KBM-7 (cell line): Measurements from ENCODE around the gene RAE1.

Source experiments
- DNase-seq: peaks from one replicate; pipeline ENCODE4 v3.0.0-alpha.2; 2015
- in situ Hi-C: fragments of 300-500 bp; cut with MboI; formaldehyde crosslinking; loops from 2 replicates; pipeline ENCODE4 v1.14.3; 2020; ENCODE audit warnings: low sequenced_read_pairs, low pct_unique_long_range_greater_than_20kb, mixed read lengths

RAE1 gene, protein sequence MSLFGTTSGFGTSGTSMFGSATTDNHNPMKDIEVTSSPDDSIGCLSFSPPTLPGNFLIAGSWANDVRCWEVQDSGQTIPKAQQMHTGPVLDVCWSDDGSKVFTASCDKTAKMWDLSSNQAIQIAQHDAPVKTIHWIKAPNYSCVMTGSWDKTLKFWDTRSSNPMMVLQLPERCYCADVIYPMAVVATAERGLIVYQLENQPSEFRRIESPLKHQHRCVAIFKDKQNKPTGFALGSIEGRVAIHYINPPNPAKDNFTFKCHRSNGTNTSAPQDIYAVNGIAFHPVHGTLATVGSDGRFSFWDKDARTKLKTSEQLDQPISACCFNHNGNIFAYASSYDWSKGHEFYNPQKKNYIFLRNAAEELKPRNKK

DNA sequence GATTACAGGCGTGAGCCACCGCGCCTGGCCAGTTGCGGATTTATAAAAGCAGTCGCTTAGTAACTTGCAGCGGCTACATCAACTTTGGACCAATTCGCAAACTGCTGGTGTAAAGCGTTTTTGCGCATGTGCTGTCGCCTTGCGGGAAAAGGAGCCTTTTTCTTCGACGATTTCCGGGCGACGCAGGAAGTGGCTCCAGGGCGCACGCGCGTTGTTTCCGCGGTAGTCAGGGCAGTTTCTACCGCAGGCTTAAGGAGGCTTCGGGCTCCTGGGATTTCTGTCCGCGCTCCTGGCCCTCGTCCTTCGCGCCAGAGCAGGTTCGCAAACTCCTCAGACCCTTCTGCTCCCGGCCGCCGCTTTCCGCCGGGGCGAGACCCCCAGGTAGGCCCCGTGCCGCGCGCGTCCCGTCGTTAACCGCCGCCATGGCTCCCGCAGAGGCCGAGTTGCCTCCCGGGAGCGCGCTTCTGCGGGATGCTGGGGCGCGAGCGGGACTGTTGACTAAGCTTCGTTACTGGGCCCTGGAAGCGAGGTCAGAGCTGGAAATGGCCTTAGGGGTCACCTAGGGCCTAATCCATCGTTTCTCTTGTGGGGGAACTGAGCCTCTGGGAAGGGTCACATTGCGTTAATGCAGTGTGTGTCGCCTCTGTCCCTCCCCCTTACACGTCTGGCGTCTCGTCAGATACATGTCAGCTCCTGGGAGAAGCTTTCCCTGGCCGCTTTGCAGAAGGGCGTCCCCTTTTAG lies at the start of gene RAE1:
RAE1 (plus strand) TSS at position 214 of the 742 bp plus-strand sequence. CDS start 2,784 bp downstream, outside the sequence.
- peak; percentile 88 for DNase-seq
- in situ Hi-C loops, result no loop called here

DNA sequence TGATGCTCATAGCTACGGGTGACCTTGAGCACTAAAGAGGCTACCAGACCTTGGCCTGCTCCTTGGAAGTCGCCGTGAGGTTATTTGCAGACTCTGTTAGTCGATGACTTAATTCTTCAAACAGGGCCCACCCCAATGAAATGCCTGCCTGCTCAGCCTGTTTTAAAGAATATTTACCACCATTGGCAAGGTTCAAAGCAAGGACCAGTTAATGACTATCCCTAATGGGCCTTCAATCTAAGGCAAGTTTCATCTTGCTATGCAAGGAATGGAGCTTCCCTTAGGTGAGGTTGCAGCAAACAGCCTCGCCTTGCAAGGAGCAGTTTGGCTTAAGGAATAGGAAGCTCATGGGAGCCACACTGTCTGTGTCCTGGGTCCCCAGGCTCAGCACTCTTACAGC lies 44.3 kb upstream of the RAE1 start:
- DNase-seq, result no peak
- in situ Hi-C loops, result no loop called here

DNA sequence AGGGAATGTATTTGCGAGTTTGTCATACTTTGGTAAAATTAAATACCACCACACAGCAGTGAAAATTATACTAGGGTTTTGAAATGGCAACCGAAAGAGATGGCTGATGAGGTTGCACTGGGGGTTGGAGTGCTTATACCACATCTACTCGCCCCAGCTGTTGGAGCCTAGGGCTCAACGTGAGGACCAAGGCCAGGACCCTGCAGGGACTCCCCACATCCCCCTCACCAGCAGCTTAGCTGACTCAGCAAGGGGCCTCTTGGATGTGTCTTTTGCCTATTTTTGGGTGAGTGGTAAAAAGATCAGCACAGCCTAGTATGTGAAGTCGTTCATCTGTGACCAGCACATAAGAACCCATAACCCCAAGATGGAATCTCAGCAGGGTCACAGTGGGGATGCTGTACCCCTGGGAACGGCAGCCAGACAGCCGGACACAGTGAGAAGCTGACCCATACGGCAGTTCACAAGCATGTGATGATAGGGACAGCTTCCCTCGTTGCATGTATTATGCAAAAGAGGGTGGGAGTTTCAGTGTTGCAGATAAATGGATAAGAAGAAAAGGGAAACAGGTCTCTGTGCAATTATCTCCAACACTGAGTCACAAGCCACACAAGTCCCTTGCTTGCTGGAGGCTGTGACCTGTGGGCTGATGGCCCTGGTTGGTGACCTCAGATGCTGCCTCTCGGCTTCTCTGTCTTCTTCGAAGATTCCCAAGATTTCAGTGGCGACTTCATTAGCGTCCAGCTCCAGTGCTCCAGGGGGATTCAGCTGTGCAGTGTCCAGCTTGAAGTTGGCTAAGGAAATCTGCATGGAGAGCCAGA lies 42.4 kb upstream of the RAE1 start:
- DNase-seq, result no peak

DNA sequence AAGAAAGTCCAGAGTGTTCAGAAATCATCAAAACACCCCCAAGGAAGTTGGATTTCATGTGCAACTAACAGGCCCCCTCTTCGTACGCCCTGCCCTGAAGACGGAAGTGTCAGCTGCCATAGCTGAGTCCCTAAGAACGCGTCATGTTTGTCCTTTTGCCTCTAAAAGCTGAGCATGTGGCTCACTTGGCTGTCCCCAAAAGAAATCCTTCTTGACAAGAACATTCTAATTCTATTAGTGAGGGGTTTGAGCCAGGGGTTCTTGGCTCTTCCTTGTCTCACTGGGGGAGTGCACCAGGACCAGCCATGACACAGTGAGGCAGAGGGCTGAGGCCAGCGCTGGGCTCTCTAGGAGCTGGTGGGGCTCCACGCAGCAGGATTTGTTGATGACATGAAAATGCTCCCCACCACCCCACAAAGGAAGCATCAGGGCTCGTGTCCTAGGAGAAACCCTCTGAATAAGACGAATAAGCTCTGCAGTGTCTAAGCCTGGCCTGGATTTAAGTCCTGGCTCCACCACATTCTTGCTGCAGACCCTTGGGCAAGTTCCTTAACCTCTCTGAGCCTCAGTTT lies 41.4 kb upstream of the RAE1 start:
- no peak for DNase-seq
- in situ Hi-C loops, result no loop called here

More for the DNA sequence above, 42.4 kb upstream of the RAE1 start:
- in situ Hi-C loops, result no loop called here

DNA sequence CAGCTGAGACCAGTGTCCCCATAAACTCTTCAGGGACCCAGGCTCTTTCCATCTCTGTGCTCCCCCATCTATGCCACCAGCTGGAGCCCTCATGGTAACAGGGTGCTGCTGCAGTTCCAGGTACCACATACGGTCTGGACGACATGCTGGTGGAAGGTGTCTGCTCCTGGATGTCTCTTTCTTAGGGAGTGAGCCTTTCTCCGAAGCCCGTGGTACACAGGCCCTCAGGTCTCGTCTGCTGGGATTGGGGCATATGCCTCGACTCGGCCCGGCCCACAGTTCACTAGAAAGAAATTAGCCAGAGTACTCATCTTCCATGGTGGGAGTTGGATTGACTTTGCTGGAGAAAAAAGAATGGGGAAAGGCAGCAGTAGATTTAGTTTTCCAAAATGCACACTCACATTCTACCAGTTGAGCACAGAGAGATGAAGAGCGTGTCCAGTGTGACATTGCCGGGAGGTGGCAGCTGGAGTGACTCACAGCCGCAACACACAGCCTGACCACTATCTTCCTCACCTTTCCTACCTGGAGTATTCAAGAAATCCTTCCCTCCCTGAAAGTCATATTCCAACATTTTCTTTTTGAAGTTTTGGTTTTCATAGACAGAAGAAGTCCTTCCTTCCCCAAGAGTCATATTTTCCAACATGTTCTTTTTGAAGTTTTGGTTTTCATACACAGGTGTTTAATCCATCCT lies 40.1 kb upstream of the RAE1 start:
- in situ Hi-C loops, result no loop called here
- no peak for DNase-seq

DNA sequence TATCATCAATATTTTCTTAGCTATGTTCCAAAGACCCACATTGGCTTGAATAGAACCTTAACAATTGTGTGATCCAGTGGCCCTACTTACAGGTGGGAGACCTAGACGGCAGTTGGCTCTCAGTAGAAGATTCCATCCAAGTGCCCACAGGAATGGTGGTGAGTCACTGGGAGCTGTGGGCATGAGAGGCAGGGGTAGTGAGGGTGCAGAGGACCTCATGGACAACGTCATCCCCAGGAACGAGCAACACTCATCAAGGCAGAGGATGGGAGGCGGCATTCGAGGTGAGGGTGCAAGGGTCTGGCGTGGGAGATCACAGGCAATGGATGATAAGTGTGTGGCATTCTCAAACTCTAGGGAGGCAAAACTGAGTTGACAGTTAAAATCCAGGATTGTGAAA lies 38.9 kb upstream of the RAE1 start:
- in situ Hi-C loops, result no loop called here
- no peak for DNase-seq

DNA sequence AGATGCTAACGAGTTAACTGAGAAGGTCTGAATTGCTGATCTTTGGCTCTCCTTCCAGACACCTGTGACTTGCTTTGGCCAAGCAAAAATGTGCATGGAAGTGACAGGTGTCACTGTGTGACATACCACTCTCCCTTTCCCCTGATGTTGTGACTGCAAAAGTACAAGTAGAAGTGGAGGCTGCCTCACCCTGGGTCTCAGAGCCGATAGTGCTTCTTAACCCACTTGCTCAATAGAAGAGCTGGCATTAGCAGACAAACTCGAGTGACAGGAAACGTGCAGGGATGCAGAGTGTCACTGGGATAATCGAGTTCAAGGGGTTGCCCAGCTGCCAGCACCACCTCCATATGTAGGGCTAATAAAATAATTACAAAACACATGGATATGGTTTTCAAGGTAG lies 37.8 kb upstream of the RAE1 start:
- in situ Hi-C loops, result no loop called here
- DNase-seq, result no peak

DNA sequence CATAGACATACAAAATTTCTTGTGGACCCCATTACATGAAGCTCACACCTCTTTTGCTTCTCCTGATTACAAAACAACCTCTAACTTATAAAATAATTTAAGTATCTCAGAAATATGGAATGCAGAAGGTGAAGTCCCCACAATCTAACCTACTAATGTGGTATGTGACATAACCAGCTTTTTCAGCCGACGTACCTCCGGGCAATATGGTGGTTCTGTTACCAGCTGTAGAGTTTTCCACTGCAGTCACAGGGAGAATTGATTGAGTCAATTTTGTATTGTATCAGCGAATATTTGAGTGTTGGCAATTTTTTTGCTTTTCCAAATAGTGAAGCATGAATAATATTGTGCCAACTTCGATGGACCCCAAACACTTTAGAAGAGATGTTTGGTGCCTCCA lies 37.1 kb upstream of the RAE1 start:
- in situ Hi-C loops, result no loop called here
- no peak for DNase-seq

DNA sequence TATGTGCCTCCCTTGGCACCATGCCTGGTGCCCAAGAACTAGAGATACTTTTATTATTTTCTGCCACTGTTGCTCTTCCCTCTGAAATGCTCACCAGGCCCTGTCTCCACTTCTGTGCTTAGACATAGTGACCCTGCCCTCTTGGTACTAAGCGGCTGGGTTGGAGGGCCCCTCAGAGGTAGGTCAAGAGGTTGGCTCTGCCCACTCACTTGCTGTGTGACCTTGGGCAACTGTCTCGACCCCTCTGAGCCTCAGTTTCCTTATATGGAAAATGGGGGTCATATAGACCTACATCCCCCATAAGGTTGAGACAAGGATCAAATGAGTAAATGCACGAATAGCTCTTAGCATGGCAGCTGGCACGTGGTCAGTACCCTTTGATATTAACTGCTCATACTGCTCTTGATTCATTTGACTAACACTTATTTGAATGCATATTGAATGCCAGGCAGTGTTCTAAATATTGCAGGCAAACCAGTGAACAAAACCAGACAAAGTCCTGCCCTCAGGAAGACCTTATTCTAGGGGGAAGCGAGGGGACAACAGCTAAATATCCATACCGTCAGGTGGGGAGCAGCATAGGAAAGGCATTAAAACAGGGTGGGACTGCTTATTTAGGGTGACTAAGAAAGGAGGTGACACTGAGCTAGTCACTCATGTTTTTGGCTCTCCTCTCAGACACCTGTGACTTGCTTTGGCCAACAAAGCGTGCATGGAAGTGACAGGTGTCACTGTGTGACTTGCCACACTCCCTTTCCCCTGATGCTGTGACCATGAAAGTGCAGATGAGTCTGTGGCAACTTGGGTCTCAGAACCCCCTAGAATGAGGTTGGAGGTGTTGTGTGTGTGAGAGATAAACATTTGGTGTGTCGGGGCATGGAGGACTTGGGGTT lies 35.7 kb upstream of the RAE1 start:
- no peak for DNase-seq
- in situ Hi-C loops, result no loop called here

DNA sequence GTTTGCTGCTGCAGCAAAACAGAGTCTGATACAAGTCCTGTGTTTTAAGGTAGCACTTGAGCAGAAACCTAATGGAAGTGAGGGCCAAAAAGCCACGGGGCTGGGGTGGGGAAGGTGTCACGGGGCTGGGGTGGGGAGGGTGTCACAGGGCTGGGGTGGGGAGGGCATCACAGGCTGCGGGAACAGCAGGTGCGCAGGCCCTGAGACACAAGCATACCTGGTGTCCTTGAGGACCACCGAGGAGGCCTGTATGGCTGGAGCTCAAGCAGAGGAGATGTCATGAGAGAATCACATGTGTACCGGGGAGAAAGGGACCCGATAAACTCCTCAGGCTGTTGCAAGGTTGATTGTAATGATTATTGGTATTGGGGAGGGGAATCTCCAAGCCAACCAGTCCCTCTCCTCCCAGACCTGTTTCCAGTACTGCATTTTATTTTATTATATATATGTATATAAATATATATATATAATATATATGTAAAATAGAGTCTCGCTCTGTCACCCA lies 35.0 kb upstream of the RAE1 start:
- in situ Hi-C loops, result no loop called here
- no peak for DNase-seq

DNA sequence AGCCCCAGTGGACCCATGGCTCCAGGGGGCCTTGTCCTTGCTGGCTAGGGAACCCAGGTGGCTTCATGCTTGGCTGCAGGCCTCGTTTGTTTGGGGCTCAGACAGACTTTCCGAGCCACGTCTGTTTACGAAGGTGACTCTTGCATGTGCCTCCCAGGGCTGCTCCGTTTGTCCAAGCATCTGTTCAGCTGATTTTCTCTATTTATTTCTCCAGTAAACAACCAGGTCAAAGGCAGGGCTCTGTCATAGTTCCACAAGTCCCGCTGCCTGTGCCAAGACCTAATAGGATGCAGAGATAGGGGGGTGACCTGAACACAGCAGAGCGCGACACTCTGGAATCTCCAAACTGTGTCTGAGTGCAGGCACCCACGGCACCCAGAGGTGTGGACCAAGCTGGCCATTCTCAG lies 34.3 kb upstream of the RAE1 start:
- in situ Hi-C loops, result no loop called here
- no peak for DNase-seq

DNA sequence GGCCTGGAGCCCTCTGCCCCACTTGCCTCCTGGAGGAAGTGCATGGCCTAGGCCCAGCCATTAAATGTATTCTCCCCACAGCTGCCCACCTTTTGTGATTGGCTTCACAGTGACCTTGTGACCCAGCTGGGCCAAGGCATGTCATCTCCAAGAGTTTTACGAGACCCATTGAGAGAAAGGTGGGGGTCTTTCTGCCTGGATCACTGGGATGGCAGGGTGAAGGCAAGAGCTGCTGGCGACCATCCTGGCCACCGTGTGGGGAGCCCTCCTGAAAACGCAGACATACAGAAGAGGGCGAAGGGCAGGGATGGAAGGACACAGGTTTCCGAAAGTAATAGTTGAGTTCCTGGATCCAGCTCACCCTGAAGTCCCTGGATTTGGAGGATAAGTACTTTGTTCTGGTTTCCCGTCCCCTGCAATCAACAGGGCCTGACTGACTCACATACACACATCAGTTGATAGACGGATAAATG lies 33.7 kb upstream of the RAE1 start:
- DNase-seq, result no peak
- in situ Hi-C loops, result no loop called here

DNA sequence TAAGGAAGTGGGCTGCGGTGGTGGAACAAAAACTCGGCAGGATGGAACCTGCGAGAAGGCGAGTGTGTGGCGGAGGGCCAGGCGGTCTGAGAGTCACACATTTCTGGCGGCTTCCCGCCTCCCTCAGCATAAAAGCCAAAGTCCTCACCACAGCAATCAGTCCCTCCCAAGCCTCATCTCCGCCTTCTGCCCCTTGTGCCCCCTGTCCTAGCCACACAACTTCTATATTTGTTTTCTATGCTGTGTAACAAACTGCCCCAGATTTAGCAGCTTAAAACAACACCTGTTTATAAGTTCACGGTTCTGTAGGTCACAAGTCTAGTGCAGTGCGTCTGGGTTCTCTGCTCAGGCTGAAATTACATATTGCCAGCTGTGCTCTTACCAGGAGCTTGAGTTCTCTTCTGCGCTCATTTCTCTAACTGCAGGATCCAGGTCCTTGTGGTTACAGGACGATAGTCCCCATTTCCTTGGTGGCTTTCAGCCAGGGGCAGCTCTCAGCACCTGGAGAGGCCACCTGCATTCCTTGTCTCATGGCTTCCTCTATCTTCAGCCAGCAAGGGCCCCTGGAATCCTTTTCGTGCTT lies 33.2 kb upstream of the RAE1 start:
- in situ Hi-C loops, result no loop called here

DNA sequence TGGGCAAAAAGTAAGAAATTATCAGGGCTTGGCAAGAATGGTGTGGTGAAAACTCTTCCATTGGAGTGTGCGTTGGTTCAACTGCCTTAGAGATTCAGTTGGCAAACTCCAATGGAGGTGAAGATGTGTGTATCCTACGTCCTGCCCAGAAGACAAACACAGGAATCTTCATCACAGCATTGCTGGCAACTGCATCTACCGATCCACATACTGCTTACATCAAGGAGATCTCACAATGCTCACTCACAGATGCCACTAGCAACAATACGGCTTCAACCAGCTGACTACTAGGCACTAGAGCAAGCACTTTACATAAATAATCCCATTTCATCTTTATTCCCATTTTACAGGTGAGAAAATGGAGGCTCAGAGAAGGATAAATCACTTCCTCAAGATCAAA lies 31.5 kb upstream of the RAE1 start:
- DNase-seq, result no peak
- in situ Hi-C loops, result no loop called here

More for the DNA sequence above, 33.2 kb upstream of the RAE1 start:
- no peak for DNase-seq

DNA sequence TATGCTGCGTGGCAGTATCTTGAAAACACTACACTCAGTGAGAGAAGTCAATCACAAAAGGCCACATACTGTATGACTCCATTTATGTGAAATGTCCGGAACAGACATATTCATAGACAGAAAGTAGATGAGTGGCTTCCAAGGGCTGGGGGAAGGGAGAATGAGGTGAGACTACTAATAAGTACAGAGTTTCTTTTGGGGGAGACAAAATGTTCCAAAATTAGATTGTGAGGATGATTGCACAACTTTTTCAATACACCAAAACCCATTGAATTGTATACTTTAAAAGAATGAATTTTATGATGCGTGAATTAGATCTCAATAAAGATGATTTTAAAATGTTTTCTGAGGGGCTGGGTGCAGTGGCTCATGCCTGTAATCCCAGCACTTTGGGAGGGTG lies 30.7 kb upstream of the RAE1 start:
- in situ Hi-C loops, result no loop called here
- no peak for DNase-seq

DNA sequence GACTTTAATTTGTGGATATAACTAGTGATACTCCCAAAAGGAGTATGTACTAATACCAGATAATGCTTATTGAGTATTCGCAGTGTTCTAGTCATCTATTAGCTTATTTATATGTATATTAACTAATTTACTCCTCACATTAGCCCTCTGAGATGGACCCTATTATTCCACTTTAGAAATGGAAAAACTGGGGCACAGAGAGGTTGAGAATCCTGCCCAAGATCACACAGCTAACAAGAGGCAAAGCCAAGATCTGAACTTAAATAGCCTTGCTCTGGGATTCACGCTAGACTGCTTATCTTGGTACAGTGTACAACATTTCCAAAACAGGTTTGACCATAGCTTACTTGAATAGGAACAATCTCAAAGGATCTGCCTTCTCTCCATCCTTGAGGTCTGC lies 29.9 kb upstream of the RAE1 start:
- in situ Hi-C loops, result no loop called here
- DNase-seq, result no peak

DNA sequence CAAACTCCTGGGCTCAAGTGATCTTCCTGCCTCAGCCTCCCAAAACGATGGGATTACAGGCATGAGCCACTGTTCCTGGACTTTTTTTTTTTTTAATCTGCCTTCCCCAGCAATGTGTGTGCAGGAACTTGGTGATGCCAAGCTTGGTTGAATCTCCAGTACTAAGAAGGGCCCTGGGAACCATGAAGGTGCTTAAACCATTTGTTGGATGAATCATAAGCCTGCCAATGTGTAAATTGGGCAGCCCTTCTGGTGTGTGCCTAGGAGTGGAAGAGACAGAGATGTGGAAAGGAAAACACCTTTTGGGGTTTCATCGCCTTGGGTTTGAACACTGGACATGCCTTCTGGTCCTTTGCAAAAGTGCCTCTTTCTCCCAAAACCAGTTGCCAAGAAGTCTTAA lies 28.6 kb upstream of the RAE1 start:
- in situ Hi-C loops, result no loop called here
- no peak for DNase-seq
